Stimulated activated memory B cell treated with anti-CD40 and anti-IgM and Interleukin-4, amounts not matched to agents 10 μg/mL and 1 μg/mL and 100 μg/mL, for 72 hours (primary cell): ENCODE results near the gene CTNNBL1.

ENCODE experiments used
- ATAC-seq: fragments of 150-1000 bp; cut with Tn5 transposase; 2 replicates; pipeline ENCODE4 v1.10.0; 2021
- H3K27ac Mint-ChIP-seq: one replicate; pipeline ENCODE4 v1.8.0; 2022; ENCODE audit warnings: mild to moderate bottlenecking, mixed read lengths
- H3K27me3 Mint-ChIP-seq: one replicate; pipeline ENCODE4 v1.8.0; 2022; ENCODE audit warnings: mixed read lengths
- H3K36me3 Mint-ChIP-seq: one replicate; pipeline ENCODE4 v1.8.0; 2022; ENCODE audit warnings: mixed read lengths
- H3K4me1 Mint-ChIP-seq: one replicate; pipeline ENCODE4 v1.8.0; 2022; ENCODE audit warnings: mixed read lengths
- H3K4me3 Mint-ChIP-seq: one replicate; pipeline ENCODE4 v1.8.0; 2022; ENCODE audit warnings: mild to moderate bottlenecking, moderate library complexity, mixed read lengths
- H3K9me3 Mint-ChIP-seq: one replicate; pipeline ENCODE4 v1.8.0; 2022; ENCODE audit warnings: mixed read lengths

CTNNBL1 gene

GRCh38 chr20:37920679-37921322 is 227.0 kb downstream of the CTNNBL1 start:
- H3K27me3 Mint-ChIP-seq = peaks cover 10% of the 10 kb centered on the region
- ATAC-seq = no peak

DNA sequence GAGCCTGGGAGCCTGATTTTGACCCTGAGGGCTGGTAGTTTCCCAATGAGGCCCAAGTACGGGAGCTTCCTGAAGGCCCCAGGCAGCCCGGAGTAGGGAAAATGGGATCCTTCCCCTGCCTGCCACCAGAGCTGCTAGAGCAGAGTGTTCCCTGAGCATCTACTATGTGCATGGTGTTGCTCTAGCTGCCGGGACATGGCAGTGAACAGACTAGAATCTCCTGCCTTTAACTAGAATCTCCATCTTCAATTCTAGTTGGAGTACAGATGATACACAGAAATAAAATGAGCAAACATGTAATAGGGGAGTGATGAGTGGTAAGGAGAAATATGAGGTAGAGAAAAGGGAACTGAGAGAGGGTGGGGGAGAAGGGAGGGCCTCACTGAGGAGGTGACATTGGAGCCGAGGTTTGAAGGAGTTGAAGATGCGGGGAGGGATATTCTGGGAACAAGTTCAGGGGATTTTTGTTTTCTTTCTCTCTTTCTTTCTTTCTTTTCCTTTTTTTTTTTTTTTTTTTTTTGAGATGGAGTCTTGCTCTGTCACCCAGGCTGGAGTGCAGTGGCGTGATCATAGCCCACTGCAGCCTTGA is 227.6 kb downstream of the CTNNBL1 start:
- no peaks in the 10 kb centered on the region for H3K9me3 Mint-ChIP-seq
- peak overlapping the region; percentile 0 for H3K4me3 Mint-ChIP-seq
- H3K4me1 Mint-ChIP-seq = peaks cover 23% of the 10 kb centered on the region
- H3K36me3 Mint-ChIP-seq = no peaks in the 10 kb centered on the region
- H3K27ac Mint-ChIP-seq = peak overlapping the region; percentile 38
- ATAC-seq = peak; percentile 88
- peaks cover 3% of the 10 kb centered on the region for H3K27me3 Mint-ChIP-seq

More at GRCh38 chr20:37920679-37921322, 227.0 kb downstream of the CTNNBL1 start:
- Mint-ChIP-seq H3K4me3 (no peak overlapping the region), H3K36me3 (no peaks in the 10 kb centered on the region), H3K9me3 (no peaks in the 10 kb centered on the region), H3K27ac (peak overlapping the region; percentile 38), H3K4me1 (peaks cover 23% of the 10 kb centered on the region)
